ENCODE results near the gene BANF2.

DNA sequence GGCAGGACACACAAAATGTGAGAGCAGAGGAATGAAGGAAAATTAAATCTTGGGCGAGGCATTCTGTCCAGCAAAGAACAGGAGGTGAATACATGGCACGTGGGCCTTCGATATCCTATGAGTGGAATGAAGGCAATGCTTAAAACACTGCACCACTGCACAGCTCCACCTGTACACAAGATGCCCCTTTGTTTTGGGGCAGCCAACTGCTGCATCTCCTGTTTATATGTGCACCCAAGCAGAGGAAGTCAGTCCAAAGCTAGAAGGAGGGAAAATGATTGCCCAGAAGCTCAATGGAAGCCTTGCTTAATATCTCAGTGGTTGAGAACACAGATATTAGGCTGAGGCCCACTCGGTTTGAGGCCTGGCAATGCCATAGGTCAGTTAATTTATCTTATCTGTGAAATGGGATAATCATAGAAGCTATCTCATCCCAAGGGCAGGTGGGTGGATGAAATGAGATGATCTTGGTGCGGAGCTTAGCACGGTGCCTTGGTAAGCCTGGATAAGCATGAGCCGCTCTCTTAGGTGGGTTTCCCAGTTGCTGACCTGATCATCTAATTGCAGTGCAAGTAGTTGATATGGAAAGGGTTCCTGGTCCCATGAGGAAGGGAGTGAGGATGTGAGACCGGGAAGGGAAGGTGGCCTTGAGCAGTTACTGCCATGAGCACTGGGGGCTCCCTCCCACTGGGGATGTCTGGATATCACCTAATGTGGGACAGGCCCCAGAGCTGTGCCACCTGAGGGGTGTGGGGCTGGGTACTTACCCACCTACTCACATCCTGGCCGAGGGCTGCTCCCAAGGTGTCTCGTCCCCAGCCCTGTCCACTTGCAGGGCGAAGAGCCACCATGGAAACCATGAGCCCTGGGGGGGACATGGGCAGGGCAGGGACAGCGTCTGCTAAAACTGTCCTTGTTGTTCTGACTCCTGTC is 9.9 kb downstream of the BANF2 start:
- no peak for TF ChIP-seq SUZ12 (IDR thresholded peaks at IDR 0.05; ENCODE audit: extremely low read depth, insufficient read depth, insufficient read length)
- no peak for TF ChIP-seq YY1 (IDR thresholded peaks at IDR 0.05; ENCODE audit: insufficient read depth, insufficient read length)
